Neural progenitor cell (in vitro differentiated cells): Measurements from ENCODE around the gene DTD1. TPM values are rescaled to one million over a fixed set of nuclear protein-coding genes. Genes with fewer than 3 reads are reported as not detected.

Experiments used
- DNase-seq: peaks from one replicate; pipeline ENCODE4 v3.0.0-alpha.2; 2016; ENCODE audit warnings: low spot score
- H2AFZ ChIP-seq: fragments of 200-600 bp; sonication (generic); replicated peaks from 2 replicates; pipeline ENCODE4 v1.6.1; 2016; ENCODE audit warnings: antibody characterized with exemption
- H3F3A ChIP-seq: fragments of 200-600 bp; sonication (generic); 2 replicates; pipeline ENCODE4 v1.6.1; 2016; ENCODE audit warnings: antibody characterized with exemption, low read depth
- H3K27ac ChIP-seq: fragments of 200-600 bp; sonication (generic); 2 replicates; pipeline ENCODE4 v1.5.1; 2016; ENCODE audit warnings: mild to moderate bottlenecking
- H3K27me3 ChIP-seq: fragments of 200-600 bp; sonication (generic); 2 replicates; pipeline ENCODE4 v1.6.1; 2016; ENCODE audit warnings: mild to moderate bottlenecking, moderate library complexity
- H3K36me3 ChIP-seq: fragments of 200-600 bp; sonication (generic); 2 replicates; pipeline ENCODE4 v1.5.1; 2016
- H3K4me1 ChIP-seq: fragments of 200-600 bp; sonication (generic); 2 replicates; pipeline ENCODE4 v1.6.1; 2016; ENCODE audit warnings: mixed run types
- H3K4me2 ChIP-seq: fragments of 200-600 bp; sonication (generic); 2 replicates; pipeline ENCODE4 v1.6.1; 2016
- H3K4me3 ChIP-seq: fragments of 200-600 bp; sonication (generic); 2 replicates; pipeline ENCODE4 v1.5.1; 2016
- H3K79me2 ChIP-seq: fragments of 200-600 bp; sonication (generic); 2 replicates; pipeline ENCODE4 v1.6.1; 2016; ENCODE audit warnings: low read depth
- H3K9ac ChIP-seq: fragments of 200-600 bp; sonication (generic); 2 replicates; pipeline ENCODE4 v1.6.1; 2016
- H3K9me3 ChIP-seq: fragments of 200-600 bp; sonication (generic); 2 replicates; pipeline ENCODE4 v1.5.1; 2016; ENCODE audit warnings: low read depth
- H4K20me1 ChIP-seq: fragments of 200-600 bp; sonication (generic); 2 replicates; pipeline ENCODE4 v1.6.1; 2016; ENCODE audit warnings: low read depth
- H3K27ac Mint-ChIP-seq: 3 replicates; pipeline ENCODE4 v1.8.0; 2021; ENCODE audit warnings: mixed read lengths
- H3K27me3 Mint-ChIP-seq: 2 replicates; pipeline ENCODE4 v1.8.0; 2022; ENCODE audit warnings: low read depth, mild to moderate bottlenecking, inconsistent platforms, moderate library complexity, mixed read lengths; ENCODE audit not compliant: insufficient read depth
- H3K36me3 Mint-ChIP-seq: 3 replicates; pipeline ENCODE4 v1.8.0; 2021; ENCODE audit warnings: mixed read lengths
- H3K4me1 Mint-ChIP-seq: 3 replicates; pipeline ENCODE4 v1.8.0; 2021; ENCODE audit warnings: mixed read lengths
- H3K4me3 Mint-ChIP-seq: 3 replicates; pipeline ENCODE4 v1.8.0; 2021; ENCODE audit warnings: mild to moderate bottlenecking, moderate library complexity, mixed read lengths
- H3K9me3 Mint-ChIP-seq: 3 replicates; pipeline ENCODE4 v1.8.0; 2020; ENCODE audit warnings: mixed read lengths
- EZH2 ChIP-seq: fragments of 200-600 bp; sonication (generic); IDR thresholded peaks from 2 replicates; pipeline ENCODE4 v1.6.1; 2017; ENCODE audit warnings: antibody characterized with exemption, mild to moderate bottlenecking, moderate library complexity
- EZH2phosphoT487 ChIP-seq: fragments of 200-600 bp; sonication (generic); IDR thresholded peaks from 2 replicates; pipeline ENCODE4 v1.6.1; 2017; ENCODE audit warnings: antibody characterized with exemption
- total RNA-seq: library from RNA; depleted of rRNA; stranded (reverse); fragments of >200 nt; gene quantifications from 2 replicates; pipeline ENCODE4 v1.2.3, GENCODE V29; 2015; ENCODE audit warnings: low replicate concordance
- TF ChIP-seq, protein P1 (sequence below): fragments of 200-600 bp; sonication (generic); IDR thresholded peaks from 2 replicates; pipeline ENCODE4 v1.5.1; 2017; ENCODE audit warnings: antibody characterized with exemption, mild to moderate bottlenecking

Gene DTD1
- total RNA-seq, 1 donor from 2014 or later: 92.6 TPM

DNA sequence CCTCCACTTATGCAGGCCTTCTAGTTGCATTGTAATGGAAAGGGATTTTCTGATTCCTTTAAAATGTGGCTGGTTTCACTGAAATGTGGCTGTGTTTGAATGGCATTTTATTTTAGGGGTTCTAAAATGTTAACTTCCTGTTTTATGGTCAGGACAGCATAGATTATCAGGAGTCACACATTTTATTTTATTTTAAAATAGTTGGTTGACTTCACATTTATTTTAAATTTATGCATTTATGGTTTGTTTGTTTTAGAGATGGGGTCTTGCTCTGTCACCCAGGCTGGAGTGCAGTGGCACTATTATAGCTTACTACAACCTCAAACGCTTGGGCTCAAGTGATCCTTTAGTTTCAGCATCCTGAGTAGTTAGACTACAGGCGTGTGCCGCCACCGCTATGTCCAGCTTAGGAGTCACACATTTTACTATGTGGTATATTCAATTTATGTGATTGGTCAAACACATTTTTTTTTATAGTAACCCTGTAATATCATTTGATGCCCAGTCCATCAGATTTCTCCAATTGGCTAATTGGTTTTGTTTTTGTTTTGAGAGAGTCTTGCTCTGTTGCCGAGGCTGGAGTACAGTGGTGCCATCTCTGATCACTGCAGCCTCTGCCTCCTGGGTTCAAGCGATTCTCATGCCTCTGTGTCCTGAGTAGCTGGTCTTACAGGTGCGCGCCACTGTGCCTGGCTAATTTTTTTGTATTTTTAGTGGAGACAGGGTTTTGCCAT lies 2.3 kb downstream of the DTD1 start:
- Histone ChIP-seq H3K27me3 (no peaks in the 10 kb centered on the region), H3K27ac (no peak overlapping the region), H2AFZ (no peak overlapping the region), H3K9ac (no peak overlapping the region), H3K79me2 (peaks cover 41% of the 10 kb centered on the region), H3F3A (peaks cover 16% of the 10 kb centered on the region), H3K9me3 (no peaks in the 10 kb centered on the region), H3K36me3 (no peaks in the 10 kb centered on the region), H3K4me2 (peak overlapping the region; percentile 81), H3K4me3 (no peak overlapping the region), H3K4me1 (peaks cover 13% of the 10 kb centered on the region), H4K20me1 (no peaks in the 10 kb centered on the region)
- Mint-ChIP-seq H3K36me3 (peaks cover 5% of the 10 kb centered on the region), H3K27ac (no peak overlapping the region), H3K4me1 (peaks cover 21% of the 10 kb centered on the region), H3K9me3 (no peaks in the 10 kb centered on the region), H3K4me3 (peak overlapping the region; percentile 93), H3K27me3 (no peaks in the 10 kb centered on the region)
- TF ChIP-seq, protein P1, sequence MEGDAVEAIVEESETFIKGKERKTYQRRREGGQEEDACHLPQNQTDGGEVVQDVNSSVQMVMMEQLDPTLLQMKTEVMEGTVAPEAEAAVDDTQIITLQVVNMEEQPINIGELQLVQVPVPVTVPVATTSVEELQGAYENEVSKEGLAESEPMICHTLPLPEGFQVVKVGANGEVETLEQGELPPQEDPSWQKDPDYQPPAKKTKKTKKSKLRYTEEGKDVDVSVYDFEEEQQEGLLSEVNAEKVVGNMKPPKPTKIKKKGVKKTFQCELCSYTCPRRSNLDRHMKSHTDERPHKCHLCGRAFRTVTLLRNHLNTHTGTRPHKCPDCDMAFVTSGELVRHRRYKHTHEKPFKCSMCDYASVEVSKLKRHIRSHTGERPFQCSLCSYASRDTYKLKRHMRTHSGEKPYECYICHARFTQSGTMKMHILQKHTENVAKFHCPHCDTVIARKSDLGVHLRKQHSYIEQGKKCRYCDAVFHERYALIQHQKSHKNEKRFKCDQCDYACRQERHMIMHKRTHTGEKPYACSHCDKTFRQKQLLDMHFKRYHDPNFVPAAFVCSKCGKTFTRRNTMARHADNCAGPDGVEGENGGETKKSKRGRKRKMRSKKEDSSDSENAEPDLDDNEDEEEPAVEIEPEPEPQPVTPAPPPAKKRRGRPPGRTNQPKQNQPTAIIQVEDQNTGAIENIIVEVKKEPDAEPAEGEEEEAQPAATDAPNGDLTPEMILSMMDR: no peak
- TF ChIP-seq EZH2: no peak
- TF ChIP-seq EZH2phosphoT487: no peak
- DNase-seq: no peak

DNA sequence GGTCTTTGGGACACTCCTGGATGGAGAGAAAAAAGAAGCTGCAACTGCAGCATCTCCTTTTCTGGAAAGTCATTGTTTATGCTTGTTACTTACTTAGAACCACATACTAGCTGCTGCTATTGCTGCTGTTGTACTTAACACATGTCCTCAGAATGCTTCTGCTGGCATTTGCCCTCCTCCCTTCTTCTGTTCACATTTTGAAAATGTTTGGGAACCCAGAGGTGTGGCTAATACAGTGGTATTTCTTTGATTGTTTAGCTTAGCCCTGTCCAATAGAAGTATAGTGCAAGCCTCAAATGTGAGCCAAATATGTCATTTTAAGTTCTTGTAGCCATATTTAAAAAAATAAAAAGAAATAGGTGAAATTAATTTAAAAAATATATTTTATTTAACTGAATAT lies 8.4 kb downstream of the DTD1 start:
- H3K4me2 ChIP-seq: no peak overlapping the region
- H3K36me3 ChIP-seq: peaks cover 7% of the 10 kb centered on the region
- no peaks in the 10 kb centered on the region for H3F3A ChIP-seq
- Mint-ChIP-seq H3K27me3 (no peaks in the 10 kb centered on the region), H3K4me1 (peaks cover 2% of the 10 kb centered on the region), H3K9me3 (peaks cover 7% of the 10 kb centered on the region), H3K4me3 (no peak overlapping the region), H3K27ac (no peak overlapping the region), H3K36me3 (peaks cover 24% of the 10 kb centered on the region)
- no peaks in the 10 kb centered on the region for H3K27me3 ChIP-seq
- TF ChIP-seq EZH2phosphoT487 (no peak), EZH2 (no peak)
- TF ChIP-seq, protein P1: no peak
- no peak overlapping the region for H2AFZ ChIP-seq
- H3K9me3 ChIP-seq: no peaks in the 10 kb centered on the region
- H3K4me1 ChIP-seq: no peaks in the 10 kb centered on the region
- H3K27ac ChIP-seq: no peak overlapping the region
- no peak overlapping the region for H3K4me3 ChIP-seq
- peaks cover 11% of the 10 kb centered on the region for H3K79me2 ChIP-seq
- H4K20me1 ChIP-seq: no peaks in the 10 kb centered on the region
- no peak overlapping the region for H3K9ac ChIP-seq
- no peak for DNase-seq

DNA sequence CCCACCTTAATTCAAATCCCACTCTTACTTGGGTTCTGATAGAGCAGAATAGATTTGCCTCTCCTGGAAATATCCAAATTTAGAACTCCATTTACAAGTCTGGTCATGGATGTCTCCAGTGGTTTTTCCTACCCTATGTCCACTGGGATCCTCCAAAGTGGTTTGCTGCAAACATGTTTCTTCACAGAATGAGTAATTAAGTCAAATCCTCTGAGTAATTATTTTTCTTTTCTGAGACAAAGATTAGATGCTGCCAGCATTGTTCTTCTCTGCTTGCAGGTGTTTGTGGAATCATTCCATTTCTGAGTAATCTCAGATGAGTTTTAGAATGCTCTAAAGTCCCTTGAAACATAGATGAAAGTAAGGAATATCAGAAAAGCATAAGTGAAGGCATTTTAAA lies 21.9 kb downstream of the DTD1 start:
- H3K9me3 ChIP-seq: no peaks in the 10 kb centered on the region
- TF ChIP-seq, protein P1: no peak
- no peak for TF ChIP-seq EZH2
- no peak for TF ChIP-seq EZH2phosphoT487
- no peaks in the 10 kb centered on the region for H3K9me3 Mint-ChIP-seq
- no peaks in the 10 kb centered on the region for H3F3A ChIP-seq
- no peak overlapping the region for H3K27ac ChIP-seq
- H3K4me1 Mint-ChIP-seq: no peaks in the 10 kb centered on the region
- no peaks in the 10 kb centered on the region for H3K36me3 ChIP-seq
- H3K4me3 Mint-ChIP-seq: no peak overlapping the region
- H3K79me2 ChIP-seq: no peaks in the 10 kb centered on the region
- peaks cover 10% of the 10 kb centered on the region for H3K36me3 Mint-ChIP-seq
- H3K9ac ChIP-seq: no peak overlapping the region
- H3K27ac Mint-ChIP-seq: no peak overlapping the region
- no peak overlapping the region for H2AFZ ChIP-seq
- no peak for DNase-seq
- H3K27me3 Mint-ChIP-seq: no peaks in the 10 kb centered on the region
- H3K4me1 ChIP-seq: no peaks in the 10 kb centered on the region
- H3K4me3 ChIP-seq: no peak overlapping the region
- H4K20me1 ChIP-seq: no peaks in the 10 kb centered on the region
- no peaks in the 10 kb centered on the region for H3K27me3 ChIP-seq
- H3K4me2 ChIP-seq: no peak overlapping the region
